Measurements from ENCODE around the gene RNF13.
"Not testable (repeated sequence)": the region's sequence is repeated elsewhere in the genome, so short reads cannot be mapped to it uniquely, and the experiment has no call there.

RNF13 gene

GRCh38 chr3:149831321-149831720, 18.3 kb downstream of the RNF13 start:
- H3K27ac ChIP-seq = no peak overlapping the region
- no peak overlapping the region for H3K4me3 ChIP-seq

- Histone ChIP-seq H3K4me3 (no peak overlapping the region), H3K27ac (no peak overlapping the region)
These were observed 19.1 kb downstream of the RNF13 start for GRCh38 chr3:149832086-149832485.

GRCh38 chr3:149833241-149833640, 20.2 kb downstream of the RNF13 start:
- H3K27ac ChIP-seq = no peak overlapping the region

DNA sequence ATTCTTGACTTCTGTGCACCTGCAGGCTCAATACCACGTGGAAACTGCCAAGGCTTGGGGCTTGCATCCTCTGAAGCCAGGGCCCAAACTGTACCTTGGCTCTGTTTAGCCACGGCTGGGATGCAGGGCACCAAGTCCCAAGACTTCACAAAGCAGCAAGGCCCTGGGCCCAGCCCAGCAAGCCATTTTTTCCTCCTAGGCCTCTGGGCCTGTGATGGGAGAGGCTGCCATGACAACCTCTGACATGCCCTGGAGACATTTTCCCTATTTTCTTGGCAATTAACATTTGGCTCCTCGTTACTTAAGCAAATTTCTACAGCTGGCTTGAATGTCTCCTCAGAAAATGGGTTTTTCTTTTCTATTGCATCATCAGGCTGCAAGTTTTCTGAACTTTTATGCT, 25.5 kb downstream of the RNF13 start:
- not testable (repeated sequence) for H3K27ac ChIP-seq, H3K4me3 ChIP-seq

More at GRCh38 chr3:149833241-149833640, 20.2 kb downstream of the RNF13 start:
- H3K4me3 ChIP-seq = no peak overlapping the region

DNA sequence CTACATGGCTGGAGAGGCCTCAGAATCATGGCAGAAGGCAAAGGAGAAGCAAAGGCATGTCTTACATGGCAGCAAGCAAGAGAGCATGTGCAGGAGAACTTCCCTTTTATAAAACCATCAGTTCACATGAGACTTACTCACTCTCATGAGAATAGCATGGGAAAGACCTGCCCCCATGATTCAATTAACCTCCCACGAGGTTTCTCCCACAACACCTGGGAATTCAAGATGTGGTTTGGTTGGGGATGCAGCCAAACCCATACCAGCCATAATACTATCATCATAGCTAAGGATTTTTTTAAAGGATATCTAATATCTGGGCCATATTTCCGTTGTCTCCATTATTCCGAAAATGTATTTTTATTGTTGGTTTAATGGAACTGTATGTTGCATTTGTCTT, 26.5 kb downstream of the RNF13 start:
- H3K27ac ChIP-seq, H3K4me3 ChIP-seq: not testable (repeated sequence)

GRCh38 chr3:149839896-149840295, 26.9 kb downstream of the RNF13 start:
- Histone ChIP-seq H3K4me3 (no peak overlapping the region), H3K27ac (no peak overlapping the region)

- H3K27ac ChIP-seq = no peak overlapping the region
- no peak overlapping the region for H3K4me3 ChIP-seq
These were observed 30.5 kb downstream of the RNF13 start for GRCh38 chr3:149843502-149843901.

- Histone ChIP-seq H3K27ac (no peak overlapping the region), H3K4me3 (no peak overlapping the region)
These were observed 31.1 kb downstream of the RNF13 start for GRCh38 chr3:149844091-149844490.

DNA sequence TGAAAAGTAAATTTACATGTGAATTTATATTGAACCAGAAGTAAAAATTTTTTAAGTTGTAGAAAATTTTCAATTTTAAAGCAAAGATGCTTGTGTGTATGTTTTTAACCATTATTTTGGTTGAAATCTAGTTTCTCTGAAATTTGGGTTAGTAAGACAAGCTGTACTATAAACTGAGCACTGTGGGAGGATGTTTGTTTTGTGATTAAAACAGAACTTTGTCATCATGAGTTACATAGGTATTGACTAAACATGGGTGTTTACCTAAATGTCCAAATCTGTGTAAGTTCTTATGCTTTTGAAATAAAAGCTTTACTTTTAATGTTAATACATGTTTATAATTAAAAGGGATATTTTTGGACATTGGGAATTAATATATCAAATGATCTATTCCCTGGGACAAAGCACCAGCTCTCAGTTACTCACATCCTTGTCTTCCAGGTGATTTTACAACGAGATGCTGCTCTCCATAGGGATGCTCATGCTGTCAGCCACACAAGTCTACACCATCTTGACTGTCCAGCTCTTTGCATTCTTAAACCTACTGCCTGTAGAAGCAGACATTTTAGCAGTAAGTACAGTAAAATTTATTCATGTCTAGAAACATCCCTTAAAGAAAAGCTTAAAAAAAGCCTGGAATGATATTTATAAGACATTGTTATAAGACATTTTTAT, 32.7 kb downstream of the RNF13 start:
- Histone ChIP-seq H3K4me3 (no peak overlapping the region), H3K27ac (no peak overlapping the region)

GRCh38 chr3:149848238-149848637, 35.2 kb downstream of the RNF13 start:
- Histone ChIP-seq H3K27ac (no peak overlapping the region), H3K4me3 (no peak overlapping the region)

- Histone ChIP-seq H3K4me3 (no peak overlapping the region), H3K27ac (no peak overlapping the region)
These were observed 35.7 kb downstream of the RNF13 start for GRCh38 chr3:149848688-149849087.

DNA sequence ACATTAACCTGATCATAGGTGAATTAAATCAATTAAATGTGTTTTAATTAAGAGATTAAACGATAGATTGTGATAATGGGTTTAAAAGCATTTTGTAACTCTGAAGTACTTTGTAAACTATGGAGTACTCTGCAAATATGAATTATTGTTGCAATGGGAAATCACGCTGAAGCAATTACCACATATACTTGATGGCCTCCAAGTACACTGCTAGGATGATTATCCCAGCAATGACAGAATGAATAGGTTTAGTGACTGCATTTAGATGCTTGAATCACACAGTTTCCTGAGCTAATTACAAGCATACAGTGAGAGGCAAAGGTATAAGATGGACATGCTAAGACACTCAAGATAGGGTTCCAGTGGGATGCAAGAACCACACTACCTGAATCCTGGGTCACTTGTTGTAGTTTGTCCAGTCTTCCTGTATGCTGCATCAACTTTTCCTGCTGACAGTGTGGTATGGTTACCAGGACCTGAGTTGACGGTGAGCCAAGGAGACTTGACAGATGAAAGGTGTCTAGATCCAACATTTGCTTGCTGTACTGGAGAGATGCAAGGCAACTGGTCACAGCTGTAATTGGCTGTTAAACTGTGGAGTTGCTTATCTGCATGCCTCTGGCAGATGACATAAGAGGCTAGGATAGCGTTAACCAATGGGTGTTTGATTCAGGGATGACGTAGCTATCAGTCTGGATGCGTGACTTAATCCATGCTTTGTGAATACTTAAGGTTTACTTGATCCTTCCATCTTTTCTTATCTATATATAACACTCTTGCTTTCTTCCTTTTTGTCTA, 38.0 kb downstream of the RNF13 start:
- no peak overlapping the region for H3K27ac ChIP-seq
- H3K4me3 ChIP-seq = no peak overlapping the region

DNA sequence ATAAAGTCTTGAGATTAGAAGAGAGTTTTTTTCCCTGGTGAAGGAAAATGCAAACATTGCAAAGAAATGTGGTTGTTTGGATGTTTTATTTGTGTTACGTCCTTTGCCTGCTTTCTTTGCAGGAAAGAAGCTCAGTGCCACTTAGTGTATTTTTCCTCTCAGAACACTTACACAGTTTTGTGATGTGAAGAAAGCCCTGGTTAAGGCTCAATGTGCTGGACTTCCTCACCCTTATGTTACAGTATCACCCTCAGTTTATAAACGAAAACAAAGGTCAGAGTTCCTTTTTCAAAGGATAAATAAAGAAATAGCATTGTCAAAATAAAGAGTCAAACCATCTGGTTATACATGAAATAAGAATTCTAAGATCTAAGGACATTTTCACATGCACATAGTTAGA, 45.9 kb downstream of the RNF13 start:
- Histone ChIP-seq H3K4me3 (no peak overlapping the region), H3K27ac (no peak overlapping the region)

DNA sequence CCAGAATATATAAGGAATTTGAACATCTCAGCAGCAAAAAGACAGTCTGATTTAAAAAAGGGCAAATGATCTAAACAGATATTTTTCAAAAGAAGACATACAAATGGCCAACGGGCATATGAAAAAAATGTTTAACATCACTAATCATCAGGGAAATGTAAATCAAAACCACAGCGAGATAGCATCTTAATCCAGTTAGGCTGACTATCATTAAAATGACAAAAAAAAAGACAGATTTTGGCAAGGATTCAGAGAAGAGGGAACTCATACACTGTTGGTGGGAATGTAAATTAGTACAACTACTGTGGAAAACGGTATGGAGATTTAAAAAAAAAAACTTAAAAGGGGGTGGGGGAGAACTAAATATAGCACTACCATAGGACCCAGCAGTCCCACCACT, 47.9 kb downstream of the RNF13 start:
- H3K27ac ChIP-seq = no peak overlapping the region
- no peak overlapping the region for H3K4me3 ChIP-seq

GRCh38 chr3:149867563-149867962, 54.5 kb downstream of the RNF13 start:
- Histone ChIP-seq H3K4me3 (no peak overlapping the region), H3K27ac (no peak overlapping the region)

GRCh38 chr3:149871855-149872254, 58.8 kb downstream of the RNF13 start:
- Histone ChIP-seq H3K27ac (no peak overlapping the region), H3K4me3 (no peak overlapping the region)

DNA sequence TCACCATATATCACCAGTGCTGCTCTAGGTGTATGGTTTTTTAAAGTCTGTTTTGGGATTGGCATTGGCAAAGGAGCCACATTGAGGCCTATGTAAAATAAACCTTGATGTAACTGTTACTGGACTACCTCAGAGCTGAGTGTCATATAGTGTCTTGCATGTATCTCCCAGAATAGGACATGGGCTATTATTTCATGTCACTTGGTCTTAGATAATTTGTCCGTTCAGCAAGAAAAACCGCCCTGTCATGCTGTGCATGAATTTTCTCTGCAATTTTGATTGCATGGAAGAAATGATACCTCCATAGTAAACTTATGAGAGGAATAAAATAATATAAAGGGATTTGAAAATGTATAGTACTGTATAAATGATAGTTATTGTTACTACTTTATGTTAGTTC, 59.6 kb downstream of the RNF13 start:
- no peak overlapping the region for H3K4me3 ChIP-seq
- no peak overlapping the region for H3K27ac ChIP-seq

- H3K27ac ChIP-seq = no peak overlapping the region
- H3K4me3 ChIP-seq = no peak overlapping the region
These were observed 64.7 kb downstream of the RNF13 start for GRCh38 chr3:149877668-149878067.

GRCh38 chr3:149879872-149880271, 66.9 kb downstream of the RNF13 start:
- Histone ChIP-seq H3K27ac (no peak overlapping the region), H3K4me3 (no peak overlapping the region)

DNA sequence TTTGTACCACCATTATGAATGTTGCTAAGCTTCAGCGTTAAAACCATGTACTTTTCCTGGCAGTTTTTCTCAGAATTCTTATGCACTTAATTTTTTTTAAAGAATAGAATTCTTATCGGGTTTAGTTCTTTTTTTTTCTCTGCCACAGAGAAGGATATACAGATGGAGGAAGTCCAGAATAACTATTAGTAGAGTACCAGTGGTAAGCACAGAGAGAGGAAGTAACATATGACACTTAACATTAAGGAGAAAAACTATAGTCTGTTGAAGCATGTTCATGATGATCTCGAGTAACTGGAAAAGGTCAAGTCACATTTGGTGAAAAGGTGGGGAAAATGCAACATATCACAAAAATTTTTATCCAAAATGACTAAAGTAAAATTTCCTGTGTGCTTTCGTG, 68.9 kb downstream of the RNF13 start:
- Histone ChIP-seq H3K27ac (no peak overlapping the region), H3K4me3 (no peak overlapping the region)

GRCh38 chr3:149883134-149883533, 70.1 kb downstream of the RNF13 start:
- H3K27ac ChIP-seq = no peak overlapping the region

DNA sequence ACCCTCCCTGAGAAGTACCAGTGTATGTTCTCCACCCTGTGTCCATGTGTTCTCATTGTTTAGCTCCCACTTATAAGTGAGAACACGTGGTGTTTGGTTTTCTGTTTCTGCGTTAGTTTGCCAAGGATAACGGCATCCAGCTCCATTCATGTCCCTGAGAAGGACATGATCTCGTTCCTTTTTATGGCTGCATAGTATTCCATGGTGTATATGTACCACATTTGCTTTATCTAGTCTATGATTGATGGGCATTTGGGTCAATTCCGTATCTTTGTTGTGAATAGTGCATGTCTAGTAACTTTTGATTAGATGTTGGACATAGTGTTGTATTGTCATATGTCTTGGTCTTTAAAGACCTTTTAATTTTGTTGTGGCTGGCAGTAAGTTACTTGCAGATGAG, 70.8 kb downstream of the RNF13 start:
- not testable (repeated sequence) for H3K4me3 ChIP-seq, H3K27ac ChIP-seq

More at GRCh38 chr3:149883134-149883533, 70.1 kb downstream of the RNF13 start:
- H3K4me3 ChIP-seq = no peak overlapping the region

Measured in skin epidermis (tissue), 12 donors.